ENCODE data around the gene L3MBTL3. TPM values are rescaled to one million over a fixed set of nuclear protein-coding genes. Genes with fewer than 3 reads are reported as not detected.
"Not testable (repeated sequence)": the region's sequence is repeated elsewhere in the genome, so short reads cannot be mapped to it uniquely, and the experiment has no call there.

The L3MBTL3 gene
- total RNA-seq, 1 donor from 2014 or later, result 13.8 TPM

GRCh38 chr6:130136798-130137197, 118.4 kb downstream of the L3MBTL3 start:
- DNase-seq (ENCODE audit: low read depth), result no peak

- no peak for DNase-seq (ENCODE audit: low read depth)
These were observed 119.9 kb downstream of the L3MBTL3 start for GRCh38 chr6:130138116-130138908.

DNA sequence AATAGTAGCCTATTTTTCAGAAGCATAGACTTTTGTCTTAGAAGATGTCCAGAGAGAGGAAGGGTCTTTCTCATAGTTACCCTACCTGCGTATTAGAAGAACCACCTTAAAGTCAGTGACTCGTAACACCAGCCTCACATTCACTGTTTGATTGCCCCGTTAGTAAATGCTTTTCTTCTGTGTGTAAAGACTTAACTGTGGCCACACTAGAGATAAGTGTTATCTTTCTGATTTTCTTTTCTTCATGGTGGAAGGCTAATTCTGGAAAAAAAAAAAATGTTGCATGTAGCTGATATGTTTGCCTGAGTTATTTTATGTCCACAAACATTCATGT, 120.5 kb downstream of the L3MBTL3 start:
- DNase-seq (ENCODE audit: low read depth), result no peak

- DNase-seq (ENCODE audit: low read depth), result no peak
These were observed 121.7 kb downstream of the L3MBTL3 start for GRCh38 chr6:130140084-130140483.

DNA sequence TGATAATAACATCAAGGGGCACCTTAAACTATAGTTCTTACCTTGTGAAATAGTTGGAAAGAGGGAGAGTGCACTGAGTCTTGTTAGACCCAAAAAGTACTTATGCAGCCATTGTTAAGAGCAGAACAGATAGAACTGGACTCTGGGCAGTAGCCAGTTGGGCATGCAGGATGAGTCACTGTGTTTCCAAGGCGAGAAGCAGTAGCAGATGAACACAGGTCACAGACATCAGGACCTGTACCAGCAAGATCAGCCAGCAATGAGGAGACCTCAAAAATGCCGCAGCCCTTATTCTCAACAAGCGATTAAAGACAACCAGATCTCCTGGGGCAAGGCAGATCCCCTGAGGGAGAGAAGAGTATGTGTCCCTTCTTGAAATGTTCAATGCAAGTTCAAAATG, 125.3 kb downstream of the L3MBTL3 start:
- peak; percentile 27 for DNase-seq (ENCODE audit: low read depth)

GRCh38 chr6:130147111-130147510, 128.7 kb downstream of the L3MBTL3 start:
- DNase-seq (ENCODE audit: low read depth), result no peak

GRCh38 chr6:130148181-130148580, 129.8 kb downstream of the L3MBTL3 start:
- no peak for DNase-seq (ENCODE audit: low read depth)

DNA sequence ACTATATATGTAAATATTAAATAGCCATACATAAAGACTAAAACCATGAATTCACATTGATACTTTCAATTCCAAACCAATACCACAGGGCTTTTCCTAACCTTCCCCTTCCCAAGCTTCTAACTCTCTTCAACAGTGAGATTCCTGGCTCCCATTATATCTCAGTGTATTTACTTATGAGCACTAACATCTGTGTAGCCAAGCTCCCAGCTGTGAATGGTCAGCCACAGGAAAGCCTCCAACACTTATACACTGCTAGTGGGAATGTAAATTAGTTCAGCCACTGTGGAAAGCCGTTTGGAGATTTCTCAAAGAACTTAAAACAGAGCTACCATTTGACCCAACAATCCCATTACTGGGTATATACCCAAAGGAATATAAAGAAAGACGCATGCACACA, 130.6 kb downstream of the L3MBTL3 start:
- not testable (repeated sequence) for DNase-seq (ENCODE audit: low read depth)

DNA sequence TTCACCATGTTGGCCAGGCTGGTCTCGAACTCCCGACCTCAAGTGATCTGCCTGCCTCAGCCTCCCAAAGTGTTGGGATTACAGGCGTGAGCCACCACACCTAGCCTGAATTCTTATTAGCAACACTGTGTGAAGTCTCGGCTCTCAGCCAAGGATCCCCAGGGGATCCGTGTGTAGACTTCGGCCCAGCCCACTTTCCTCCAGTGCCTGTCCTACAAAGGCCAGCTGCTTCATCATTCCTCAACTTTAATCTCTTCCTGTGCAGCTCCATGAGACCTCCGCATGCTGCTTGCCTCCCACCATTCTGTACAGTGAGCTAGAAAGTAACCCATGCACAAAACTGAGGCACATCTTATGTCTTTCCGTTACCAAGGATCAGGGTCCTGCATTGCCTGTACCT, 132.5 kb downstream of the L3MBTL3 start:
- DNase-seq (ENCODE audit: low read depth), result no peak

DNA sequence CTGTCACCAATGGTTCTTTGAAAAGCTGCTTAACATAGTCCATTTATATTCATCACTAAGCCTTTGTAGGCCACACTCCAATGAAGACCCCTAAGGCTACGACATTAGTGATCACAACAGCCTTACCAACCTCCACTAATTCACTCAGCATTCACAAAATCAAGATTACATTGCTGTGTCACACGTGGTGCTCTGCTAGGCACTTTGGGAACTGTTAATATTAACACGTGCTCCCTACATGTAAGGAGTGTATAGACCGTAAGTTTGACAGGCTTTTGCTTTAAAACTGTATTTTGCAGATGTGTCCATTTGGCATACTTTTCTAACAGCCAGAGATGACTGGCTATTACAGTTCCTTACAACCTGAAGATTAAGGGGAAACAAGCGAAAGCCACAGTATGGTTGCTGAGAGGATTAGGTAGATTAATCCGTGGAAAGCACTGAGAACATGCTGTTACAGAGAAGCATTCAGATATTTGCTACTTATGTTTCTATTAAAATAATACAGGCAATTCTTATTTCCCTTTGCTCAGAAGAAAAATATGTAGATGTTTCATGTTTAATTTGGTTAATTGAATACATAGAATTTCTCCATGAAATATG, 134.6 kb downstream of the L3MBTL3 start:
- no peak for DNase-seq (ENCODE audit: low read depth)

DNA sequence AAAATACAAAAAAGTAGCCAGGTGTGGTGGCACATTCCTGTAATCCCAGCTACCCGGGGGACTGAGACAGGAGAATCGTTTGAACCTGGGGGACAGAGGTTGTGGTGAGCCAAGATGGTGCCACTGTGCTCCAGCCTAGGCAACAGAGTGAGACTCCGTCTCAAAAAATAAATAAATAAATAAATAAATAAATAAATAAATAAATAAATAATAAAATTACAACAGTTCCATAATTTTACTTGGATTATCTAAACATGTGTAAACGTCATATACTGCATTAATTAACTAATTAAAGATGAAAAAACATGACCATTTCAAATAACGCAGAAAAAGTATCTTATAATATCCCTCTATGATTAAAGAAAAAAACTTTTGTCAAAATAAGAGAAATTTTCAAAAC, 138.5 kb downstream of the L3MBTL3 start:
- DNase-seq (ENCODE audit: low read depth), result no peak

GRCh38 chr6:130158056-130158455, 139.7 kb downstream of the L3MBTL3 start:
- DNase-seq (ENCODE audit: low read depth), result no peak

GRCh38 chr6:130158548-130158947, 140.2 kb downstream of the L3MBTL3 start:
- no peak for DNase-seq (ENCODE audit: low read depth)

DNA sequence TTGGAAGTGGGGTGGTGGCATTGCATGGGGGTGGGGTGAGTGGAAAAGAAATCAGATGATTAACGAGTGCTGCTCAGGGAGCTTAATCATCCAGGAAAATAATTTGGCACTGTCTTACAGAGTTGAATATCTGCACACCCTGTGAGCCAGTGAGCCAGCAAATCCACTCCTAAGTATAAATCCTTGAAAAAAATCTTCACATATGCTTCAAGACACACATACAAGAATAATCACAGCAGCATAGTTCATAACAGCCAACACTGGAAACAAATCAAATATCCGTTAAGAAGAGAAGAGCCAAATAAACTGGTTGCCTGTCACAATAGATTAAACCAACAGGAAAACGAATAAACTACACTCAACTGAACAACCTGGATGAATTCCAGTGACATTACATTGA, 141.6 kb downstream of the L3MBTL3 start:
- no peak for DNase-seq (ENCODE audit: low read depth)

DNA sequence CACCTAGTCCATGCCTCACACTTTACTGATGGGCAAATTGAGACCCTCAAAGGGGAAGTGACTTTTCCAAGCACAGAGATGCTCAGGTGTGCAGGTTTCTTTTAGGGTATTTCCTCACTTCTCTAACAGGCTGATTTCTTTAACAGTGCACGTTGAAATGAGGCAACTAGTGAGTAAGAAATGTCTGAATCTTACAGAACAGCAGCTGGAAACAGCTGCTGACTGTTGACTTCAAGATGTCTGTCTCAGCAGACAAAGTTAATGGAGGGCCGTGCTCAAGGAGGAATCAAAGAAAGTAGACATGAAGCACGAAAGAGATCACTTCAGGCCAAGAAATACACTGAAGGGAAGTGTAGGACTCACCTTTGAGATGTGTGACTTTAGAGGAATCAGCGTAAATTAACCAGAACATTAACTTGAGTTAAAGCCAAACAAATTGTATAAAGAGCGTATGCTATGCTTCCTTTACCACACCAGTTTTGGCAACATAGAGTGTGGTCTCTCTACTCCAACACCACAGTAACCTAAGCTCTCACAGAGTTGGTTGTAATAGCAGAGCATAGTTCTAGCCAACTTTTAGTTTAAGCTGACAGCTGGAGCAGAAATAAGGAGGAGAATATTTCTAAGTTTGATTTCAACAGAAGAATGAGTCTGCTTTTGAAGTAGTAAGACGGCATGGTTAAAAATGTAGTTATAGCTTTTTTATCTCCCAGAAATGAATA, 143.5 kb downstream of the L3MBTL3 start:
- DNase-seq (ENCODE audit: low read depth), result peak; percentile 15

DNA sequence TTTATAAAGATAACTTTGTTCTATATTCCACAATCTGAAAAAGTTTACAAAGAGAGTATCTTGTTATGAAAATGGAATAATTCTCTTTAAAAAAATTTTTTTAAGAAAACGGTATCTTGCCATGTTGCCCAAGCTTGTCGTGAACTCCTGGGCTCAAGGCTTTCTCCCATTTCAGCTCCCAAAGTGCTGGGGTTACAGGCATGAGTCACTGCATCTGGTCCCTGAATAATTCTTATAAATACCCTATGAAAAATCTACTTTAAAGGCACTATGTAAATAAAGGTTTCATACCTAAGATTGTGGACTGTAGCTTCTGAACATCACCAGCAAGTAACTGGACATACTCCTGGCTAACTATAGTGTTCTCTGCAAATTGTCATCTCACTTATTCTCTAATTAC, 144.0 kb downstream of the L3MBTL3 start:
- DNase-seq (ENCODE audit: low read depth), result no peak

GRCh38 chr6:130163266-130163665, 144.9 kb downstream of the L3MBTL3 start:
- peak; percentile 29 for DNase-seq (ENCODE audit: low read depth)

DNA sequence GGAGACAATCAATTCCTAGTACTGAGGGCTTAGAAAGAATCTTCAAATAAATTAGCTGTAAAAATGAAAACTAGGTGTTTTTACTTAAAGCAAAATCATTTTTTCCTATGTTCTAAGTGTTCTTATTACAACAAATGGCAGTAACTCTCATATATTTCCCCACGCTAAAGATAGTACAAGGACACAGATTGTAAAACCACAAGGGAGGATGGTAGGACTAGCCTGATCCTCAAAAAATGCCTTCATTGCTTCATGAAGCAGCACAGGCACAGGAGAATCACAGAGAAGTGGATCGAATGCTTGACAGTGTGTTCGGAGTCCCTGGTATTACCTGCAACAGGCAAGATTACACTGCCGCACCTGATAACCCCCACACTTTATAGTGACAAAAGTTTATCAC, 145.9 kb downstream of the L3MBTL3 start:
- peak; percentile 13 for DNase-seq (ENCODE audit: low read depth)

- DNase-seq (ENCODE audit: low read depth), result no peak
These were observed 149.3 kb downstream of the L3MBTL3 start for GRCh38 chr6:130167655-130168054.

GRCh38 chr6:130170160-130170559, 151.8 kb downstream of the L3MBTL3 start:
- DNase-seq (ENCODE audit: low read depth), result not testable (repeated sequence)

GRCh38 chr6:130173377-130174004, 155.1 kb downstream of the L3MBTL3 start:
- not testable (repeated sequence) for DNase-seq (ENCODE audit: low read depth)

DNA sequence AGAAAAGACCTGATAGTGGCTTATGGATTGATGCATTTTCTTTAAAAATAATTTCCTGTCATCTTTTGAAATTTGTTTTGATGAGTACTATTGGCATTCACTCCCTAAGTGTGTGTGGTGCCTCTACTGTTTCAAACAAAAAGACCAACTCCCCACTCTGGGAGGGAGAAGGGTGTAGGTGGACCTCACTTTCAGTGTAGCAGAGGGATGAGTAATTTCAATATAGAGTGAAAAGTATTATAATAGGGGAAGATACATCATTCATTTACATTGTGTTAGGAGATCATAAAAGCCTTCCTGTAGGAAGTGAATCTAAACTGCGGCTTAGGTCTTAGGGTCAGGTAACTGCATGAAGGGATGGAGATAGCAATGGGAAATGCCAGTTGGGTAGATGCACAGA, 158.0 kb downstream of the L3MBTL3 start:
- DNase-seq (ENCODE audit: low read depth), result no peak

All from myocyte (in vitro differentiated cells).